HEK293 (cell line): ENCODE results near the gene DISP3.

Experiments
- CTCF ChIP-seq: fragments of 450-650 bp; formaldehyde crosslinking; IDR thresholded peaks from 2 replicates; pipeline ENCODE4 v1.5.1; 2016; ENCODE audit warnings: missing biosample characterization, missing genetic modification characterization
- GLIS2 ChIP-seq: fragments of 450-650 bp; formaldehyde crosslinking; IDR thresholded peaks from 2 replicates; pipeline ENCODE4 v1.5.1; 2016; ENCODE audit warnings: missing biosample characterization, missing genetic modification characterization
- PATZ1 ChIP-seq: fragments of 450-650 bp; formaldehyde crosslinking; IDR thresholded peaks from 2 replicates; pipeline ENCODE4 v1.5.1; 2016; ENCODE audit warnings: missing biosample characterization, missing genetic modification characterization
- ZNF302 ChIP-seq: fragments of 450-650 bp; formaldehyde crosslinking; IDR thresholded peaks from 2 replicates; pipeline ENCODE4 v1.5.1; 2016; ENCODE audit warnings: missing biosample characterization, missing genetic modification characterization, low read depth
- ZNF362 ChIP-seq: fragments of 450-650 bp; formaldehyde crosslinking; IDR thresholded peaks from 2 replicates; pipeline ENCODE4 v1.5.1; 2016; ENCODE audit warnings: missing biosample characterization, missing genetic modification characterization
- ZNF391 ChIP-seq: fragments of 450-650 bp; formaldehyde crosslinking; IDR thresholded peaks from 2 replicates; pipeline ENCODE4 v1.5.1; 2016; ENCODE audit warnings: low read depth, missing biosample characterization, missing genetic modification characterization, borderline replicate concordance
- ZNF670 ChIP-seq: fragments of 450-650 bp; formaldehyde crosslinking; IDR thresholded peaks from 2 replicates; pipeline ENCODE4 v1.5.1; 2016; ENCODE audit warnings: missing biosample characterization, missing genetic modification characterization, low read depth
- TF ChIP-seq, protein P1 (sequence below): fragments of 450-650 bp; formaldehyde crosslinking; IDR thresholded peaks from 2 replicates; pipeline ENCODE4 v1.5.1; 2017; ENCODE audit warnings: missing biosample characterization, mild to moderate bottlenecking, missing genetic modification characterization, moderate library complexity

DNA sequence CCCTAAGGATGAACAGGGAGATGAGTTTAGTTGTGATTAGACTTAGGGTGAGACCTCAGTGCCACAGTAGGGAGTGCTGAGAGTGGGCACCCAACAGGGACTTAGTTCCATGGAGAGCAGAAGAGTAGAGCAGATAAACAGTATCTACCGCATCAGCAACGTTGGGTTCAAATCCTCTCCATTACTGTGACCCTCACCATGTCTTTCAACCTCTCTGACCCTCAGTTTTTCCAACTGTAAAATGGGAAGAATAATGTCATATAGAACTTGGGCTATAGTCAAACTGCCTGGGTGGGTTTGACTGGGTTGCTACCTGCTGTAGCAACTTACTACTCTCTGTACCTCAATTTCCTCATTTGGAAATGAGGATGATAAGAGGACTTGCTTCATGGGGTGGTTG, 6.7 kb upstream of the DISP3 start:
- no peak for TF ChIP-seq ZNF670 (tag by site-specific recombination)
- TF ChIP-seq, protein P1, sequence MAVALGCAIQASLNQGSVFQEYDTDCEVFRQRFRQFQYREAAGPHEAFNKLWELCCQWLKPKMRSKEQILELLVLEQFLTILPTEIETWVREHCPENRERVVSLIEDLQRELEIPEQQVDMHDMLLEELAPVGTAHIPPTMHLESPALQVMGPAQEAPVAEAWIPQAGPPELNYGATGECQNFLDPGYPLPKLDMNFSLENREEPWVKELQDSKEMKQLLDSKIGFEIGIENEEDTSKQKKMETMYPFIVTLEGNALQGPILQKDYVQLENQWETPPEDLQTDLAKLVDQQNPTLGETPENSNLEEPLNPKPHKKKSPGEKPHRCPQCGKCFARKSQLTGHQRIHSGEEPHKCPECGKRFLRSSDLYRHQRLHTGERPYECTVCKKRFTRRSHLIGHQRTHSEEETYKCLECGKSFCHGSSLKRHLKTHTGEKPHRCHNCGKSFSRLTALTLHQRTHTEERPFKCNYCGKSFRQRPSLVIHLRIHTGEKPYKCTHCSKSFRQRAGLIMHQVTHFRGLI = no peak
- no peak for TF ChIP-seq ZNF391 (tag by site-specific recombination)
- no peak for TF ChIP-seq GLIS2 (tag by site-specific recombination)
- TF ChIP-seq PATZ1 (tag by site-specific recombination) = no peak
- no peak for TF ChIP-seq ZNF362 (tag by site-specific recombination)
- TF ChIP-seq CTCF (tag by site-specific recombination) = no peak
- TF ChIP-seq ZNF302 = no peak
